HG03045 (cell line): ENCODE measurements around the gene TRIOBP.

Experiments used
- ATAC-seq: cut with Tn5 transposase; IDR thresholded peaks from one replicate; pipeline ENCODE4 v1.9.1; 2021; ENCODE audit warnings: mild to moderate bottlenecking, moderate library complexity; ENCODE audit not compliant: unreplicated experiment

Gene TRIOBP

GRCh38 chr22:37822079-37822833 is 125.4 kb downstream of the TRIOBP start:
- ATAC-seq = no peak

- ATAC-seq = no peak
Measured at GRCh38 chr22:37823134-37823985, 126.5 kb downstream of the TRIOBP start, which contains the start of gene GALR3. GALR3 (plus strand) TSS chr22:37823382; CDS start chr22:37823407, 25 bp downstream.

GRCh38 chr22:37824674-37825641 is 128.1 kb downstream of the TRIOBP start:
- no peak for ATAC-seq
